Epidermal melanocyte (primary cell): ENCODE measurements around the gene PRSS27.
A peak's percentile ranks its signal among the peaks of the same experiment; 100 is the strongest.

Experiments used
- DNase-seq: peaks from one replicate; pipeline ENCODE4 v3.0.0; 2011; ENCODE audit warnings: low spot score; ENCODE audit not compliant: insufficient read length

The PRSS27 gene

DNA sequence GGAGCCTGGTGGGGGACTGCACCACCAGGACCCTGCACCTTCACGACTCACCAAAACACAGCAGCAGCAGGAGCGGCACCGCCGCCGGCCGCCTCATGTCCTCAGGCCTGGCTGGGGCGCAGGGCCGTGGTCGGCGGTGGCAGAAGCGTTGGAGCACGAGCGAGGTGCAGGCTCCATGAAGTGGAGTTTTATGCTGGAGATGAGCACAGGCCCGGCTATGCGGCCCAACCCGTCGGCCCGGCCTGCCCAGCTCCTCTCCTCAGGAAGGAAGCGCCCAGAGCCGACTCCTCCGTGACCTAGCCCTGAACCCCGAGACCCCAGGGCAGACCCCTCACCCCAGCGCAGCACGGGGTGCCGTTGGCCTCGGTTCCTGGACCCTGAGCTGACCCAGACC, at the start of gene PRSS27:
Gene PRSS27, minus strand, starts transcription at position 161 of the 394 bp plus-strand sequence. Its CDS starts 64 bp downstream, at position 97.
- DNase-seq, result no peak

DNA sequence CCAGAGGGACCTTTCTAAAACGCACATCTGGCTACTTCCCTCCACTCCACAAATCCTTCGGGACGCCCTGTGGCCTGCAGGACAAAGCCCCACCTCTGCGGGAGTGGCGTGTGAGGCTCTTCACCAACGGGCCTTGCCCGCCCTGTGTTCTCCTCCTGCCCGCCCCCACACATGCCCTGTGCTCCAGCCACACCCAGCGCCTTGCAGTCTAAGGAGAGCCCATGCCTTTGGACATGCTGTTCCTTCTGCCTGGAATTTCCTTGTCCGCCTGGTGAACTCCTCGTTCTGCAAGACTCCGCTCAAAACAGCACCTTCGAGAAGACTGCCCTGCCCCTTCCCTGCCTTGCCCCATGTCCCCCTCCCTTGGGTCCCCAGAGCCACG, 49.6 kb upstream of the PRSS27 start:
- DNase-seq, result no peak

DNA sequence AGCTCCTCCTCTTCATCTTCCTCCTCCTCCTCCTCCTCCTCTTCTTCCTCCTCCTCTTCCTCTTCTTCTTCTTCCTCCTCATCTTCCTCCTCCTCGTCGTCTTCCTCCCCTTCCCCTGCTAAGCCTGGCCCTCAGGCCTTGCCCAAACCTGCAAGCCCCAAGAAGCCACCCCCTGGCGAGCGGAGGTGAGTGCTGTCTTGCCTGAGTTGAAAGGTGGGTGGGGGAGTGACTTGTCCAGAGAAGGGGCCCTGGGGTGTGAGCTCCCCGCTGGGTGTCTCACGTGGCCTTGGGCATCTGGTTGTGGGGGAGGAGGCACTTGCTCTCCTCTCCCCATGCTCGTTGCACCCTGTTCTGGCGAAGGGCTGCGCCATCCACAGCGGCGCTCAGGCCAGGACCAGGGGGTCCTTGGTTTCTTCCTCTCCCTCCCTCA, 49.1 kb upstream of the PRSS27 start:
- no peak for DNase-seq

DNA sequence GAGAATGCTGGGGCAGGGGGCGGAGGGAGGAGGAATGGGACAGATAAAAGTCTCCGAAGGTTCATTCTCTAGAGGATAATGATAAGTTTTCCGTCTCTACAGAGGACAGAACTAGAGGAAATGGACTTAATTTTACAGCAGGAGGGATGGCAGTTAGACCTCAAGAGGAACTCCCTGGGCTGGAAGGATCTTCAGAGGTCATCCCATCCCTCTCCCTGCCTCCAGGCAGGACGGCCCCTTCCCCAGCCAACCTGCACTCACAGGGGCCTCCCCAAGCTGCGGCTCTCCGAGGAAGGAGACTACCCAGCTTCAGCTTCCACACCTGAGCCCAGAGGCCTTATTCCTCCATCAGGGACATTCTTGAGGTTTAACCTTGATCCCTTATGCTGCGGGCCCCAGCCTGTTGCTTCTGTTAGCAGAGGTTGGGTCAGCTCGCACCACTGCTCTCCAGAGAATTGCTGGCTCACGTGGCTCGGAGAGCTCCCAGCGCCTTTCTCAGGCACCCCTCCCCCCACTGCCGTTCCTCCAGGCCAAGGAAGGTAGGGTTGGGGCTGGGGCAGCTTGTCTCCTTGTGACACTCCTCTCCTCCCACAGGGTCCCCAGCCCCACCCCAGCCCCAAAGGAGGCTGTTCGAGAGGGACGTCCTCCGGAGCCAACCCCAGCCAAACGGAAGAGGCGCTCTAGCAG, 48.5 kb upstream of the PRSS27 start:
- no peak for DNase-seq

DNA sequence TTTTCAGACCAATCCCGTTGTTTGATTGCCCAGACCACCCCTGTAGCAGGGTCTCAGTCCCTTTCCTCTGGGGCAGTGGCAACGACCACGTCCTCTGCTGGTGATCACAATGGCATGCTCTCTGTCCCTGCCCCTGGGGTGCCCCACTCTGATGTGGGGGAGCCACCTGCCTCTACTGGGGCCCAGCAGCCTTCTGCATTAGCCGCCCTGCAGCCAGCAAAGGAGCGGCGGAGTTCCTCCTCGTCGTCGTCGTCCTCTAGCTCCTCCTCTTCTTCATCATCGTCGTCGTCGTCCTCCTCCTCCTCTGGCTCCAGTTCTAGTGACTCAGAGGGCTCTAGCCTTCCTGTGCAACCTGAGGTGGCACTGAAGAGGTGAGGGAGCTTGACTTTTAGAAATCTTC, 47.9 kb upstream of the PRSS27 start:
- no peak for DNase-seq

DNA sequence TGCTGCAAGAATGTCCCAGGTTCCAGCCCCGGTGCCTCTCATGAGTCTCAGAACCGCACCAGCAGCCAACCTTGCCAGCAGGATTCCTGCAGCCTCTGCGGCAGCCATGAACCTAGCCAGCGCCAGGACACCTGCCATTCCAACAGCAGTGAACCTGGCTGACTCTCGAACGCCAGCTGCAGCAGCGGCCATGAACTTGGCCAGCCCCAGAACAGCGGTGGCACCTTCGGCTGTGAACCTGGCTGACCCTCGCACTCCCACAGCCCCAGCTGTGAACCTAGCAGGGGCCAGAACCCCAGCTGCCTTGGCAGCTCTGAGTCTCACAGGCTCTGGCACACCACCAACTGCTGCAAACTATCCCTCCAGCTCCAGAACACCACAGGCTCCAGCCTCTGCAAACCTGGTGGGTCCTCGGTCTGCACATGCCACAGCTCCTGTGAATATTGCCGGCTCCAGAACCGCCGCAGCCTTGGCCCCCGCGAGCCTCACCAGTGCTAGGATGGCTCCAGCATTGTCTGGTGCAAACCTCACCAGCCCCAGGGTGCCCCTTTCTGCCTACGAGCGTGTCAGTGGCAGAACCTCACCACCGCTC, 47.2 kb upstream of the PRSS27 start:
- DNase-seq, result no peak

DNA sequence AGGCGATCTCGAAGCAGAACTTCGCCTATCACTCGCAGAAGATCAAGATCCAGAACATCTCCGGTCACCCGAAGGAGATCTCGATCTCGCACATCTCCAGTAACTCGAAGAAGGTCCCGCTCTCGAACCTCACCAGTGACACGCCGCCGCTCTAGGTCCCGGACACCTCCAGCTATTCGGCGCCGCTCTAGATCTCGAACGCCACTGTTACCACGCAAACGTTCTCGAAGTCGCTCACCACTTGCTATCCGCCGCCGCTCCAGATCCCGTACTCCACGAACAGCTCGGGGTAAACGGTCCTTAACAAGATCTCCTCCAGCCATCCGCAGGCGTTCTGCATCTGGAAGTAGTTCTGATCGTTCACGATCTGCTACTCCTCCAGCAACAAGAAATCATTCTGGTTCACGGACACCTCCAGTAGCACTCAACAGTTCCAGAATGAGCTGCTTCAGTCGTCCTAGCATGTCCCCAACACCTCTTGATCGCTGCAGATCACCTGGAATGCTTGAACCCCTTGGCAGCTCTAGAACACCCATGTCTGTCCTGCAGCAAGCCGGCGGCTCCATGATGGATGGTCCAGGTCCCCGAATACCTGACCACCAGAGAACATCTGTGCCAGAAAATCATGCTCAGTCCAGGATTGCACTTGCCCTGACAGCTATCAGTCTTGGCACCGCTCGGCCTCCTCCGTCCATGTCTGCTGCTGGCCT, 46.6 kb upstream of the PRSS27 start:
- DNase-seq, result no peak

DNA sequence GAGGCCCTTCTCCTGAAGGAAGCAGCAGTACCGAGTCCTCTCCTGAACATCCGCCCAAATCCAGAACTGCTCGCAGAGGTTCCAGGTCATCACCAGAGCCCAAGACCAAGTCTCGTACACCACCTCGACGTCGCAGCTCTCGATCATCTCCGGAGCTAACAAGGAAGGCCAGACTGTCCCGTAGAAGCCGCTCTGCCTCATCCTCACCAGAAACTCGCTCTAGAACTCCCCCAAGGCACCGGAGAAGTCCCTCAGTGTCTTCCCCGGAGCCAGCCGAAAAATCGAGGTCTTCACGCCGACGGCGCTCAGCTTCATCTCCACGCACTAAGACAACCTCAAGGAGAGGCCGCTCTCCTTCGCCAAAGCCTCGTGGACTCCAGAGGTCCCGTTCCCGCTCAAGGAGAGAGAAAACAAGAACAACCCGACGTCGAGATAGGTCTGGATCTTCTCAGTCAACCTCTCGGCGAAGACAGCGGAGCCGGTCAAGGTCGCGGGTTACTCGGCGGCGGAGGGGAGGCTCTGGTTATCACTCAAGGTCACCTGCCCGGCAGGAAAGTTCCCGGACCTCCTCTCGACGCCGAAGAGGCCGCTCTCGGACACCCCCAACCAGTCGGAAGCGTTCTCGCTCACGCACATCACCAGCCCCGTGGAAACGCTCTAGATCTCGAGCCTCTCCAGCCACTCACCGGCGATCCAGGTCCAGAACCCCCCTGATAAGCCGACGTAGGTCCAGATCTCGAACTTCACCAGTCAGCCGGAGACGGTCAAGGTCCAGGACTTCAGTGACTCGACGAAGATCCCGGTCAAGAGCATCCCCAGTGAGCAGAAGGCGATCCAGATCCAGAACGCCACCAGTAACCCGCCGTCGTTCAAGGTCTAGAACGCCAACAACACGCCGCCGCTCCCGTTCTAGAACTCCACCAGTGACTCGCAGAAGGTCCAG, 45.7 kb upstream of the PRSS27 start:
- DNase-seq, result no peak

DNA sequence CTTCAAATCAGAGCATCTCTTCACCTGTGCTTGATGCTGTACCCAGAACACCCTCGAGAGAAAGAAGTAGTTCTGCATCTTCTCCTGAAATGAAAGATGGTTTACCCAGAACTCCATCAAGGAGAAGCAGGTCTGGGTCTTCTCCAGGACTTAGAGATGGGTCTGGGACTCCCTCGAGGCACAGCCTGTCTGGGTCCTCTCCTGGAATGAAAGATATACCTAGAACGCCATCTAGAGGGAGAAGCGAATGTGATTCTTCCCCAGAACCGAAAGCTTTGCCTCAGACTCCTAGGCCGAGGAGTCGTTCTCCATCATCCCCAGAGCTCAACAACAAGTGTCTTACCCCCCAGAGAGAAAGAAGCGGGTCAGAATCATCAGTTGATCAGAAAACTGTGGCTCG, 44.7 kb upstream of the PRSS27 start:
- DNase-seq, result no peak

DNA sequence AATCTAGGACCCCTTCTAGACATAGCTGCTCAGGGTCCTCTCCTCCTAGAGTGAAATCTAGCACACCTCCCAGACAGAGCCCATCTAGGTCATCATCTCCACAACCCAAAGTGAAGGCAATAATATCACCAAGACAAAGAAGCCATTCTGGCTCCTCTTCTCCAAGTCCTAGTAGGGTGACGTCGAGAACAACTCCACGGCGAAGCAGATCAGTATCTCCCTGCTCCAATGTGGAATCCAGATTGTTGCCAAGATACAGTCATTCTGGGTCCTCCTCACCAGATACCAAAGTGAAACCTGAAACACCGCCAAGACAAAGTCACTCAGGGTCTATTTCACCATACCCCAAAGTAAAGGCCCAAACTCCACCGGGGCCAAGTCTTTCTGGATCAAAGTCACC, 43.1 kb upstream of the PRSS27 start:
- no peak for DNase-seq

DNA sequence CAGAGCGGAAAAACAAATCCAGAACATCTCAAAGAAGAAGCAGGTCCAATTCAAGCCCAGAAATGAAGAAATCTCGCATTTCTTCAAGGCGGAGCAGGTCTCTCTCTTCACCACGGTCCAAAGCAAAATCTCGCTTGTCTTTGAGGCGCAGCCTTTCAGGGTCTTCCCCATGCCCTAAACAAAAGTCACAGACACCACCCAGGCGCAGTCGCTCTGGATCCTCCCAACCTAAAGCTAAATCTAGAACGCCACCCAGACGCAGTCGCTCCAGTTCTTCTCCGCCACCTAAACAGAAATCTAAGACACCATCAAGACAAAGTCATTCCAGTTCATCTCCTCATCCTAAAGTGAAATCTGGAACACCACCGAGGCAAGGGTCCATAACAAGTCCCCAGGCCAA, 42.7 kb upstream of the PRSS27 start:
- no peak for DNase-seq

DNA sequence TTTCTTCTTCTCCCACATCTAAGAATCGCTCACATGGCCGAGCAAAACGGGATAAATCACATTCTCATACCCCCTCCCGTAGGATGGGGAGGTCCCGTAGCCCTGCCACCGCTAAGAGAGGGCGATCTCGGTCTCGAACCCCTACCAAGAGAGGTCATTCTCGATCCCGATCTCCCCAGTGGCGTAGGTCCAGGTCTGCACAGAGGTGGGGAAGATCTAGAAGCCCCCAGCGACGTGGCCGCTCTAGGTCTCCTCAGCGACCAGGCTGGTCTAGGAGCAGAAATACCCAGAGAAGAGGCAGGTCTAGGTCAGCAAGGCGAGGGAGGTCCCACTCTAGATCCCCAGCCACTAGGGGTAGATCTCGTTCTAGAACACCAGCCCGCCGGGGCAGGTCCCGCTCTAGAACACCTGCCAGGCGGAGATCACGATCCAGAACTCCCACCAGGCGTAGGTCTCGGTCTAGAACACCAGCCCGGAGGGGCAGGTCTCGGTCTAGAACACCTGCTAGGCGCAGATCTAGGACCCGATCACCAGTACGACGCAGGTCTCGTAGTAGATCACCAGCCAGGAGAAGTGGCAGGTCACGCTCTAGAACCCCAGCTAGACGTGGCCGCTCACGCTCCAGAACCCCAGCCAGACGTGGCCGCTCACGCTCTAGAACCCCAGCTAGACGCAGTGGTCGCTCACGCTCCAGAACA, 42.0 kb upstream of the PRSS27 start:
- no peak for DNase-seq

DNA sequence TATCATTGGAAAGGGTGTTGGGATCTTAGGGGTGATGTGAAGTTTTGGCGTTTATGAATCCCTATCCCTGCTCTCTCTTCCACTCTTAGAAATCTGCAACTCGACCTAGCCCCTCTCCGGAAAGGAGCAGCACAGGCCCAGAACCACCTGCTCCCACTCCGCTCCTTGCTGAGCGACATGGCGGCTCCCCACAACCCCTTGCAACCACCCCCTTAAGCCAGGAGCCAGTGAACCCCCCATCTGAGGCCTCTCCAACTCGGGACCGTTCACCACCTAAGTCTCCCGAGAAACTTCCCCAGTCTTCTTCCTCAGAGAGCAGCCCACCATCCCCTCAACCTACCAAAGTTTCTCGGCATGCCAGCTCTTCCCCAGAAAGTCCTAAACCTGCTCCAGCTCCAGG, 41.4 kb upstream of the PRSS27 start:
- no peak for DNase-seq

DNA sequence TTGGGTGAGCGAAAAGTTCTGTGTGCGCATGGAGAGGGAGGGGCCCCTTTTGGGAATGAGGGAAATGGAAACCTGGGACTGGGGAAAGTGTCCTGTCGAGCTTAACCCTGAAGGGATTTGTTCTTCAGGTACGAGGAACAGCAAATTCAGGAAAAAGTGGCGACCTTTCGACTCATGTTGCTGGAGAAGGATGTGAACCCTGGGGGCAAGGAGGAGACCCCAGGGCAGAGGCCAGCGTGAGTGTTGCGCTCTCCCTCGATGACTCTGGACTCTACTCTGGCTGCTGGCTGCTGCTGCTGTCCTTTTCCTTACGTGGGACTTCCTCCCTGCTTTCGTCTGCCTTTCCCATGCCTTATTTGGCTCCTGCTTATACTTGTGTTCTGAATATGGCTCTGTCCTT, 37.3 kb upstream of the PRSS27 start:
- DNase-seq, result no peak

DNA sequence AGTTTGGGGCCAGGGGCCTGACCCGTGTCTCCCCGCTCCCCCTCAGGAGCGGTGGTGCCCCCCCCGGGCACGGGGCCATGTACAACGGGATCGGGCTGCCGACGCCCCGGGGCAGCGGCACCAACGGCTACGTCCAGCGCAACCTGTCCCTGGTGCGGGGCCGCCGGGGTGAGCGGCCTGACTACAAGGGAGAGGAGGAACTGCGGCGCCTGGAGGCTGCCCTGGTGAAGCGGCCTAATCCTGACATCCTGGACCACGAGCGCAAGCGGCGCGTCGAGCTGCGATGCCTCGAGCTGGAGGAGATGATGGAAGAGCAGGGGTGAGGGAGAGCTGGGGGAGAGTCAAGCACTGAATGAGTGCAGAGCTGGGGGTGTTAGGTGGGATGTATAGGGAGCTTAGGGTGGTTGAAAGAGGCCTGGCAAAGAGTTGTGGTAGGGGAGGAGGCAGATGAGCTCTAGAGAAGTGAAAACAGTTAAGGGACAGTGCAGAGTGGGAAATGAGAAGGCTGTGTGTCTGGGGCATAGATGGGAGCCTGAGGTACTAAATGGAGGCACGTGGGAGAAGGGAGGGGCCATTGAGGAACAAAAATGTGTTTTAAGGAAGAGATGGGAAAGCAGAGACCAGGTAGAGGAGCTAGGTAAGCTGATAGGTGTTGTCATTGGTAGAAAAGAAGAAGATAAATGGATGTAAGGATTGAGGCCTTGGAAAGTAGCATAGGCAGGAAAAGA, 36.4 kb upstream of the PRSS27 start:
- no peak for DNase-seq

DNA sequence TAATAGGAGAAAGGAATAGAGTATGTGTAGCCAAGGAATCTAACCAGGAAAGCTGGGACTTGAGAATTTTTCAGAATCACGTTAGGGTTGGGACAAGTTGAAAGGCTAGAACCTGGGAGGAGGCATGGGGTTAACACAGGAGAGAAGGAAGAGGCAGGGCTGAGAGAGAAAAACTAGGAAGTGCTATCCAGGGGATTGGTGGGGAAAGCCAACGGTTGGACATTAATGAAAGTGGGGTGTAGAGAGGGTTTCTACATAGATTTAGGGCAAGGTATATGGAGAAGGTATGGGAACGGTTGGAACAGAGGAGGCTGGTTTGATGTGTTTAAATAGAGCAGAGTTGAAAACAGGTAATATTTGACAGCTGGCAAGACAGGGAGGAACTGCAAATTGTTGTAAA, 35.1 kb upstream of the PRSS27 start:
- no peak for DNase-seq

DNA sequence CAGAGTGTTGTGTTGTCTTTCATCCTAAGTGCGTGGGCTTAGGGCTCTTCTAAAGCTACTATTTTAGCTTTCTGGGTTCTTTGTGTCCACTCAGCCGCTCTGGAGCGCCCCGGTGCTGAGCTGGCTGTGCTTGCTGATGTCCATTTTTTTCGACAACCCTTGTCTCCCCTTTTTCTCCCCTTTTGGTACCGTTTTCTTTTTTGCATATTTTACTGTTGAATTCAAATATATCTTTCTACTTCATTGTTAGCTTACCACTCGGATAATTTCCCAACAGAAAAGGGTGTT, 33.7 kb upstream of the PRSS27 start:
- no peak for DNase-seq

DNA sequence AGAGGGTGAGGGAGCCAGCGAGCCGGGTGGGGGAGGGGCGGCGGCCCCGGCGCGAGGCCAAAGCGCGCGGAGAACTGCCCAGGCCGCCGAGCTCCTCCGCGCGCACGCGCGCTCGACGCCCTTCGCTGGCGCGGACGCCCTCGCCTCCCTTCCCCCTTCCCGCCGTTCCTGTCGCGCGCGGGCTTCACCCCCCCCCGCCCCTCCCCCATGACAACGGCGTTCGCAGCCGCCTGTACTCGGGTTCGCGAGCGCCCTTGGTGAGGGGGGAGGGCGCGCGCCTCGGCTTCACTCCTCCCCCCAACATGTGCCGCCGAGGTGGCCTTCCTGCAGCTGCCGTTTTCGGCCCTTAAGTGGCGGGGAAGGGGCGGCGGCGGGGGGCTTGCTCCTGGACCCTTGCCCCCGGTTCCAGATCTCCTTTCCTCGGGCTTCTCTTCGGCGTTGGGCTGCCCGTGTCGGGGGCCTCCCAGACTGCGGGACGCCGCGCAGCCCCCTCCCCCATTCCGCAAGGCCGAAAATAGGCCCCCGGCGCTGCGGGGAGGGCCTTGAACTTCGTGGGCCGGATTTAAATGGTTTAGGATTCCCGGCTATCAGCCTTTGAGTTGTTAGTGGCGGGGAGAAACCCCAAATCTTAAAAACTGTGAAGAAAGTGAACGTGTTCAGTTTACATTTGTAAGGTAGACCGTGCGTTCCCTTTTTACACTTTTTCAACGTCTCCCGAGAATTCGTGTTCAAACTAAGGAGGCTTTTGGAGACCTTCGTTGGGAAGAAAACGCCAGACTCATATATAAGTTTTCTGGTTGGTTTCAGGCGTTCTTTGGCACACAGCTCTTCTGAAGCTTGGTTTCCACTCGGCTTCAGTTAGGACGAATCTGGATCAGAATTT, 33.1 kb upstream of the PRSS27 start:
- peak; percentile 79 for DNase-seq

DNA sequence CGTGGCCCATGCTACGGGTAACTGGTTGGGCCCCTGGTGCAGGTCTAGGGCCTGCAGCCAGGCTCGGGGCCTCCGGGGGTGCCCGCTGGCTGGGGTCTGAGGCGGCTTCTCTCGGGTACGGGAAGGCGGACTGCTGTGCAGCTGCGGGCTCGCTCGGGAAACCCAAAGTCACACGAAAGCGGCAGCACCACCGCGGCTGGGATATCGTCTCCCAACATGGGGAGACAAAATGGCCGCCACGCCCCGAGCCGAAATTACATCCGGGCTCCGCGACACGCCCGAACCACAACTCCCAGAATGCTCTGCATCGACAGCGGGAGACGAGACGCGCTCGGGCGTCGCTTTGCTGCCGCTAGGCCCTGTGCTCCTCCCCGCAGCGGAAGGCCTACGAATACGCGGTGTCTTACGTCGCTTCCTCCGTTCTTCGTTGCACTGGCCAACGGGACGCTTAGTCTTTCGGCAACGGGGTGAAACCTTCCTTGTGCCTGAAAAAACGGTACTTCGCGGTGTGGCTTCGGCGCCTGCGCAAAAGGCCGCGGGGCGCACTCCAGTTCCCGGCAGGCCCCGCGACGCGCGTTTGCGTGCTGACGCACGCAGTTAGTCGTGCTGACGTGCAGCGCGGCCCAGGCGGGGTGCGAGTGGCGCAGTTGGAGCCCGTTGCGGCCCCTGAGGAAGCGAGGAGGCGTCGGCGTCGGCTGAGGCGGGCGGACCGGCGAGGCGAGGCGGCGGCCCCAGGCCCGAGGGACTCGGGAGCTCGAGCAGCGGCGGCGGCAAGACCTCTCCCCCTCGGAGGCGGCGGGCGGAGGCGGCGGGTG, 32.2 kb upstream of the PRSS27 start, which contains the start of gene SRRM2:
Gene SRRM2, plus strand, starts transcription at position 604 of the 815 bp plus-strand sequence. CDS start 3,727 bp downstream, outside the sequence.
- DNase-seq, result peak; percentile 99
